GM10847 (cell line): ENCODE results near the gene GLTPD2.

Source experiments
- POLR2A ChIP-seq: IDR thresholded peaks from 2 replicates; pipeline ENCODE4 v1.6.1; 2011; ENCODE audit not compliant: insufficient read length; ENCODE audit errors: extremely low read depth

GLTPD2 gene

GRCh38 chr17:4812690-4813089 is 23.9 kb downstream of the GLTPD2 start:
- no peak for TF ChIP-seq POLR2A

GRCh38 chr17:4815043-4815675 is 26.4 kb downstream of the GLTPD2 start:
- TF ChIP-seq POLR2A = no peak

- no peak for TF ChIP-seq POLR2A
These were observed 28.1 kb downstream of the GLTPD2 start for GRCh38 chr17:4816826-4817225.

- no peak for TF ChIP-seq POLR2A
These were observed 29.5 kb downstream of the GLTPD2 start for GRCh38 chr17:4818276-4818675.

- TF ChIP-seq POLR2A = no peak
These were observed 34.1 kb downstream of the GLTPD2 start for GRCh38 chr17:4822835-4823234.

GRCh38 chr17:4823373-4824089 is 34.8 kb downstream of the GLTPD2 start:
- TF ChIP-seq POLR2A = no peak

- TF ChIP-seq POLR2A = no peak
These were observed 38.6 kb downstream of the GLTPD2 start for GRCh38 chr17:4827399-4827798.

- peak; percentile 65 for TF ChIP-seq POLR2A
These were observed 44.6 kb downstream of the GLTPD2 start, which contains the start of gene MINK1 for GRCh38 chr17:4833178-4833940. Gene MINK1 (plus strand): TSS chr17:4833340. CDS start chr17:4833584, 244 bp downstream.

GRCh38 chr17:4833941-4834680 is 45.3 kb downstream of the GLTPD2 start:
- TF ChIP-seq POLR2A = no peak

- no peak for TF ChIP-seq POLR2A
These were observed 45.9 kb downstream of the GLTPD2 start for GRCh38 chr17:4834681-4835020.

GRCh38 chr17:4836221-4836620 is 47.5 kb downstream of the GLTPD2 start:
- TF ChIP-seq POLR2A = no peak

GRCh38 chr17:4837471-4838308 is 48.9 kb downstream of the GLTPD2 start:
- TF ChIP-seq POLR2A = no peak

- no peak for TF ChIP-seq POLR2A
These were observed 49.6 kb downstream of the GLTPD2 start for GRCh38 chr17:4838309-4838785.

GRCh38 chr17:4839221-4839620 is 50.5 kb downstream of the GLTPD2 start:
- TF ChIP-seq POLR2A = no peak
